Fibroblast of skin of scalp (primary cell): Measurements from ENCODE around the gene RABL2A.
"Not testable (repeated sequence)": the region's sequence is repeated elsewhere in the genome, so short reads cannot be mapped to it uniquely, and the experiment has no call there.

ENCODE experiments used
- DNase-seq: peaks from one replicate; pipeline ENCODE4 v3.0.0-alpha.2; 2013

RABL2A gene

GRCh38 chr2:113609822-113610221, 17.2 kb upstream of the RABL2A start:
- DNase-seq: not testable (repeated sequence)

GRCh38 chr2:113621002-113621401, 6.1 kb upstream of the RABL2A start:
- not testable (repeated sequence) for DNase-seq

- DNase-seq: not testable (repeated sequence)
These were observed 1.2 kb upstream of the RABL2A start for GRCh38 chr2:113625906-113626305.

- DNase-seq: not testable (repeated sequence)
These were observed 5.8 kb downstream of the RABL2A start for GRCh38 chr2:113632849-113633345.

- not testable (repeated sequence) for DNase-seq
These were observed 8.3 kb downstream of the RABL2A start for GRCh38 chr2:113635358-113635757.

- not testable (repeated sequence) for DNase-seq
These were observed 9.2 kb downstream of the RABL2A start for GRCh38 chr2:113636226-113636625.

- DNase-seq: peak; percentile 1
These were observed 11.0 kb downstream of the RABL2A start for GRCh38 chr2:113638084-113638483.

GRCh38 chr2:113646217-113646616, 19.2 kb downstream of the RABL2A start:
- peak; percentile 29 for DNase-seq

GRCh38 chr2:113650834-113651815, 24.1 kb downstream of the RABL2A start:
- not testable (repeated sequence) for DNase-seq

- DNase-seq: not testable (repeated sequence)
These were observed 25.5 kb downstream of the RABL2A start for GRCh38 chr2:113652599-113652998.

GRCh38 chr2:113656031-113656624, 29.1 kb downstream of the RABL2A start:
- not testable (repeated sequence) for DNase-seq

GRCh38 chr2:113657735-113658134, 30.7 kb downstream of the RABL2A start:
- not testable (repeated sequence) for DNase-seq

- DNase-seq: not testable (repeated sequence)
These were observed 36.4 kb downstream of the RABL2A start for GRCh38 chr2:113663285-113664060.

- not testable (repeated sequence) for DNase-seq
These were observed 37.9 kb downstream of the RABL2A start for GRCh38 chr2:113664761-113665533.

GRCh38 chr2:113669013-113669412, 41.9 kb downstream of the RABL2A start:
- not testable (repeated sequence) for DNase-seq

- no peak for DNase-seq
These were observed 45.4 kb downstream of the RABL2A start for GRCh38 chr2:113672326-113672932.

GRCh38 chr2:113675875-113676274, 48.8 kb downstream of the RABL2A start:
- no peak for DNase-seq

GRCh38 chr2:113676623-113677266, 49.7 kb downstream of the RABL2A start:
- DNase-seq: no peak

GRCh38 chr2:113677330-113677729, 50.3 kb downstream of the RABL2A start:
- DNase-seq: no peak

GRCh38 chr2:113679457-113679856, 52.4 kb downstream of the RABL2A start:
- no peak for DNase-seq

- DNase-seq: no peak
These were observed 58.4 kb downstream of the RABL2A start for GRCh38 chr2:113685471-113685870.
